Measurements from ENCODE around the gene EXOSC6. TPM values are rescaled to one million over a fixed set of nuclear protein-coding genes. Genes with fewer than 3 reads are reported as not detected.

Gene EXOSC6
- total RNA-seq, 2 experiments from 2014 or later = 27.6 to 28.5 TPM

Other genes with a start within 250 kb of the EXOSC6 start
- 10 to 100 TPM; 22.8 to 23.3 TPM for gene PDPR, start 137.6 kb downstream of the EXOSC6 start, total RNA-seq
- gene CLEC18C, start 78.2 kb downstream of the EXOSC6 start, total RNA-seq = 1 to 10 TPM in 1 of 2 experiments, under 1 TPM in 1; 0.42 to 1.1 TPM
- gene AARS1, start 37.6 kb upstream of the EXOSC6 start, total RNA-seq = 100 to 1,000 TPM in 1 of 2 experiments, 10 to 100 TPM in 1; 98.5 to 103 TPM
- gene DDX19B, start 47.2 kb upstream of the EXOSC6 start, total RNA-seq = 10 to 100 TPM; 28.8 to 32.6 TPM
- 10 to 100 TPM; 38.1 to 38.7 TPM for gene DDX19A, start 95.0 kb upstream of the EXOSC6 start, total RNA-seq
- 10 to 100 TPM; 34.1 to 39.0 TPM for gene ST3GAL2, start 187.2 kb upstream of the EXOSC6 start, total RNA-seq
- 10 to 100 TPM; 17.3 to 18.8 TPM for gene FCSK, start 202.7 kb upstream of the EXOSC6 start, total RNA-seq

Data from activated CD8-positive, alpha-beta T cell treated with anti-CD3 and anti-CD28 coated beads, Interleukin-2, amount 10 ng/mL, durations not matched to agents 7 days and 5 days (primary cell).